Measurements from ENCODE around the gene LIPI.

DNA sequence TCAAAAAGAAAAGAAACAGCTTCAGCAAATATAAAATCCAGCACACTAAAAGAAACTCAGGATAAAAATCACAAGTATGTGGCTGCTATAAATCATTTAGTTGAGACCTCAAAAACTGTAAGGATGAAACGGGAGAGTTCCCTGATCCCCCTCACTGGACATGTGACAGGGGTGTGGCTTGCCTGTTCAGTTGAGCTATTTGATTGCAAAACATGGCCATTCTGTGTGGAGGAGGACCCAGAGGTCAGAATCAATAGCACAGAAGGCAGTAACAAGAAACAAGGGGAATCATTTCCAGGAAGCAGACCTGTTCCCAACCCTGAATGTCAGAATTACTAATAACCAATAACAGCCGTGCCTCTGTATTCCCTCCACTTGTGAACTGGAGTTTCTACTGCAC is 33.1 kb upstream of the LIPI start:
- TF ChIP-seq, protein P1, sequence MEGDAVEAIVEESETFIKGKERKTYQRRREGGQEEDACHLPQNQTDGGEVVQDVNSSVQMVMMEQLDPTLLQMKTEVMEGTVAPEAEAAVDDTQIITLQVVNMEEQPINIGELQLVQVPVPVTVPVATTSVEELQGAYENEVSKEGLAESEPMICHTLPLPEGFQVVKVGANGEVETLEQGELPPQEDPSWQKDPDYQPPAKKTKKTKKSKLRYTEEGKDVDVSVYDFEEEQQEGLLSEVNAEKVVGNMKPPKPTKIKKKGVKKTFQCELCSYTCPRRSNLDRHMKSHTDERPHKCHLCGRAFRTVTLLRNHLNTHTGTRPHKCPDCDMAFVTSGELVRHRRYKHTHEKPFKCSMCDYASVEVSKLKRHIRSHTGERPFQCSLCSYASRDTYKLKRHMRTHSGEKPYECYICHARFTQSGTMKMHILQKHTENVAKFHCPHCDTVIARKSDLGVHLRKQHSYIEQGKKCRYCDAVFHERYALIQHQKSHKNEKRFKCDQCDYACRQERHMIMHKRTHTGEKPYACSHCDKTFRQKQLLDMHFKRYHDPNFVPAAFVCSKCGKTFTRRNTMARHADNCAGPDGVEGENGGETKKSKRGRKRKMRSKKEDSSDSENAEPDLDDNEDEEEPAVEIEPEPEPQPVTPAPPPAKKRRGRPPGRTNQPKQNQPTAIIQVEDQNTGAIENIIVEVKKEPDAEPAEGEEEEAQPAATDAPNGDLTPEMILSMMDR (IDR thresholded peaks at IDR 0.05), result no peak
- no peak for TF ChIP-seq POLR2A (IDR thresholded peaks at IDR 0.05)
